CD4-positive, alpha-beta T cell treated with Interleukin-21 for 1 hour (primary cell): ENCODE results near the gene BICC1.

ENCODE experiments used
- DNase-seq: peaks from one replicate; pipeline ENCODE4 v3.0.0-alpha.2; 2020

Gene BICC1

DNA sequence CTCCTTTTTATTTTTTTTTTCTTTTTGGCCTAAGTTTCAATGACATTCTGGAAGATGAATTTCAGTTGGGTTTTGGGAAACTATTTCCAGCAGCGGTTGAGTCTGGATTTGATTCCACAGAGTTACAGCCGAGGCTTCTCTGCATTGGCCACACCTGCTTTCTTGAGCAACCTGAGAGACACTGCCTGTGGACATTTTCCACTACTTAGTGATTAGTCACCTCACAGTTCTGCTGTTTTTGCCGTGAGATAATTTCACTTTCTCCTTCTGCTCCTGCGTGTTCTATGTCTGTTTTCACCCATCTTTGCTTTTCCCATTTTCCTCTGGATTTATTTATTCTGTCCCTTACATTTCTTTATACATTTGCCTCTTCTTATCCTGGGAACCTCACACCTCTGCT is 243.0 kb downstream of the BICC1 start:
- DNase-seq, result no peak

DNA sequence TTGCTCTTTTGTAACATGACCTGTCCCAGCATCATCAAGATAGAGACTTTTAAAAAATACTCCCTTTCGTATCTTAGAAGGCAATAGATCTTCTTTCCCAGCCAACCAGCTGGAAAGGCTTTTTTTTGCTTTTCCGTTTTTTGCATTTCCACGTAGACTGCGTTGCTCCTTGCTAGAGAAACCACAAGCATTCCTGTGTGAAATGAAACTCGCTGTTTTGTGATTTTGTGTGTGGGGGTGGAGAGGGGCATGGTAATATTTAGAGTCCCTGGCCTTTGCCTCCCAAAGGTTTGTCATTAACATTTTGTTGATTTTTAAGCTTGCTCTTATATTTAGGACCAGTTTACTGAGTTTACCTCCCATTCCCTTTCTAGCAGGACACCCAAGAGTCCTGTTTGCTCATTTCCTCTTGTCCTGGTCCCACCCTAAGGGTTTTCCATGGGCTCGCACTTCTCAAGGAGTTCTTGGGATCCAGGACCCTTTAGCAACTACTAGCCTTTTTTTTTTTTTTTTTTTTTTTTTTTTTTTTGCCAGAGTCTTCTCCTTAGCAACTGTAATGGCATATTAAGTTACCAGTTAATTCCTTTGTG is 243.6 kb downstream of the BICC1 start:
- no peak for DNase-seq

DNA sequence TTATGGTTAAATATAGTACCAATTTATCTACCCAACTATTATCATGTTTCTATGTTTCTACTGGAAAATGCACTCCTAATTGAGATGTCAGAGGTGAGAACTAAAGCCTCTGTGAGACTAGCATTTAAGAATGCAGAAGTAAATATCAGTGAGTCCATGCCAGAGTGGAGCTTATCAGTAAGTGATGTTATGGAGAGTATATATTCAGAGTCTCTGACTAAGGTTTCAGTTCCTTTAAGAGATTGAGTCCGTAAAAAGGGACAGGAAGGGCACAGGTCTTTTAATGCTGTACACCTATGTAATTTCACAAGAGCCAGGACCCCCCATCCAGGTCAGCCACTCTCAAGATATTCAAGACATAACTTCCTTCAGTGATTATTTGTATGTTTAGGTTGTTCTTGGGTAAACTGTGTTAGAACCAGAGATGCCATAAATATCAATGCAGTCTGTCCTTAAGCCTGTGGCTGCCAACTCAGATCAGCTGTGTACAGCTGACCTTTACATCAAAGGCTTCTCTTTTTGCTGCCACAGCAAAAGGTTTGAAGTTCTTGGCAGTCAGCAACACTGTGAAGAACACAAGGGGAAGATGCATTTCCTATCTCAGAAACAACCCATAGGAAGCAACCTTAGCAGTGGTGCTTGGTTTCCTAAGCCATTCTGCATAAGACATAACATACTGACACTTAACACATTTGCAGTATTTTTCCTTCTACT is 244.8 kb downstream of the BICC1 start:
- no peak for DNase-seq

DNA sequence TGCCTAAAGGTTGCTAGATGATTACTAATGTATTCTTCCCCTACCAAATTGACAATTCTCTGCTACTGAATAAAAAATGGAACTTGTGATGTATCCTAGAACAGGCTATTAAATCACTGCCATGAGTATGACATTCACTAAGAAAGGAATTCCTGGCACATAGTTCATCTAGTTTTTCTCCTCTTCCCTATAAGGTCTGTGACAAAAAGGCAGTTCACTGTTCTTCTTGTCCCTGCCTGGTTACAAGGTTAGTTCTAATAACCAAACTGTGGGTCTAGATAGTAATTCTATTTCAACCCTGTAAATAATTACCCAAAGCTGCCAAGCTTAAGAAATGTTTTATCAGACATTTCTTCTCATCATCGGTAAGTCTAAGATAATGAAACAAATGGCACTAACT is 245.6 kb downstream of the BICC1 start:
- no peak for DNase-seq

DNA sequence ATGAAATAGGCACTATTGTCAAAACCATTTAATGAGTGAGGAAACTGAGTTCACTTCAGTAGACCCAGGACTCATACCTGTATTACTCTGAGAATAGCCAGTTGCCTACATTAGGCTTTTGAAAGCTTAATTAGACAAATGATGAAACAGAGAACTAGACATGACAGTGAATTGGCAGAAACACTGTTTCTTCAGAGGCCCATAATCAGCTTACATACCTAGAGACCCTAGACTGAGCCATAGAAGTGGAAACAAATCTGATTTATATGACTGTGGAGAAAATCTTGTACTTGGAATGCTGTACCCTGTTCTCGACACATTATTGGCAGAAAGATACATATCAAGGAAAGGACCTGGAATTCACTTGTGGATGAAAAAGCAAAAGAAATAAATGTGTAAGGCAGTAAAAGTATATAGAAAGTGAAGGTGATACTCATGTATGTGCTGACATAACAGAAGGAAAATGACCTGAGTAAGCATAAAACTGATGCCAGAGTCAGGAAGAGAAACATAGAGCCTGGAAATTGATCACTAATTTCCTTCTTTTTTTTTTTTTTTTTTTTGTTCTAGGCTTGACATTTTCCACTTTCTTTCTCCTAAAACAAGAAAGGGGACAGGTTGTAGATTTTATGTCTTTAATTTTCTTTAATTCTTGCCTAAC is 251.5 kb downstream of the BICC1 start:
- no peak for DNase-seq

DNA sequence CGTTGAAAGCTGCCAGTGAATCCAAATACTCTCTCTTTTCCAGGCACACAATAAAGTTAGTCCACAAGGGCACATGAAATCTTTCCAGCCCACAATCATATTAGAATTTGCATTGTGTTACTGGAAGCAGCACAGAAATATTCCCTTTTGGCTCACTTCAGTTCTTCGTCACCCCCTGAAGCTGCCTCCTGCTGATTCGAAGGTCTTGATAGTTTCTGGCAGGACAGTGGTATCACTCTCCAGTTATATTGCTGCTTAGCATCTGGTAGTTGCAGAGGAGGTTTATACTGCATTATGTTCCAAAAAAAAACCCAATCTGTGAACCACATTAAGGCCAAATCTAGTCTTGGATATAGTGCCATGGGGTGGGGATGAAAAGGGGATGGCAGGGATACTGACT is 253.2 kb downstream of the BICC1 start:
- DNase-seq, result no peak

- no peak for DNase-seq
These were observed 255.0 kb downstream of the BICC1 start for GRCh38 chr10:58767652-58768051.

GRCh38 chr10:58771863-58772262 is 259.2 kb downstream of the BICC1 start:
- DNase-seq, result no peak

DNA sequence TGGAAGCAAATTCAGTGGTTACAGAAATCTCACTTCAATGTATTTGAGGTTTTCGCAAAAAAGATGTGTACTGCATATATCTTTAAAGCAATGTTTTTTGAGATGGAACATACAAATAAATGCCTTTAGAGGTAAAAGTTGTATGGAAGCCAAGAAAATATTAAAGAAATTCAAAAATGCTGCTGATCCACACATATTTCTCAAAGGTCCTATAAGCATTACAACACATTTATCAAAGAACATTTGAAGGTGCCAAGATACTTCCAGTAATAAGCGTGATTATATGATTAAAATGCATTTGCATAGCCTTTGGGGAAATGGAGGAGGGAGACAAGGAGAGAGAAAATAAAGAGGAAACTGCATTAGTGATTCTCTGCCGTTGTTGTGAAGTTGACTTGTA is 260.1 kb downstream of the BICC1 start:
- no peak for DNase-seq

DNA sequence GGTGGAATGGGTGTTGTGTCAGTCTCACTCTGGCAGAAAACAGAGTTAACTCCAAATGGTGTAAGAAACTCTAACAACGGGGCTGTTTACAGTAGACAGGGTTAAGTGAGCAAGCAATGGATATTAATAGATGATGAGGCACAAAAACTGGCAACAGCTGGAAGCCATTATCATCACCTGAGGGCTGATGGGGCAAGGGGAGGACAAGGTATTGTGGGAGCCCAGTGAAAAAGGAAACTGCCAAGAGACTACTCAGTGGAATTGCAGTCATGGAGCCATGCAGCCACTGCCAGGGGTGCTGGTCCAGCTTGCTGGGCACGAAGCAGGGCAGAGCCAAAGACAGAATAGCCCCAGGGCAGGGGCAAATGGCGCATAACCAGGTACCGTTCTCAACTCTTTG is 260.7 kb downstream of the BICC1 start:
- no peak for DNase-seq

DNA sequence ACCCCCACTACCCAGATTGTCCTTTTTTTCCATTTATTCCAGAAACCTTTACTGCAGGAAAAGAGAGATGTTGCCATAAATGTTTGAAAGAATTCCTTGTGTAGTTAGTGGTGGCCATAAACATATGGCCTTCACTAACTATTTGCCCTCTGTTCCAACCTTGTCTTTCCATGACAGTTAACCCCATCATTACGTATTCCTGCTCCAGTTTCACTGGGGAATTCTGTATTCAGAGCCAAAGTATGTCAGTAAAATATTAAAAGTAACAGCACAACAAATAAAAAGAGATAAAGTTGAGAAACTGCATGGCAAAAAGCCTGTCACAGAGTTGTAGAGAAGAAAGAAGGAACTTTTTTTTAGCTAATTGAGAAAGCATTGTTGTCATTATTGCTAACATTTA is 261.3 kb downstream of the BICC1 start:
- no peak for DNase-seq

DNA sequence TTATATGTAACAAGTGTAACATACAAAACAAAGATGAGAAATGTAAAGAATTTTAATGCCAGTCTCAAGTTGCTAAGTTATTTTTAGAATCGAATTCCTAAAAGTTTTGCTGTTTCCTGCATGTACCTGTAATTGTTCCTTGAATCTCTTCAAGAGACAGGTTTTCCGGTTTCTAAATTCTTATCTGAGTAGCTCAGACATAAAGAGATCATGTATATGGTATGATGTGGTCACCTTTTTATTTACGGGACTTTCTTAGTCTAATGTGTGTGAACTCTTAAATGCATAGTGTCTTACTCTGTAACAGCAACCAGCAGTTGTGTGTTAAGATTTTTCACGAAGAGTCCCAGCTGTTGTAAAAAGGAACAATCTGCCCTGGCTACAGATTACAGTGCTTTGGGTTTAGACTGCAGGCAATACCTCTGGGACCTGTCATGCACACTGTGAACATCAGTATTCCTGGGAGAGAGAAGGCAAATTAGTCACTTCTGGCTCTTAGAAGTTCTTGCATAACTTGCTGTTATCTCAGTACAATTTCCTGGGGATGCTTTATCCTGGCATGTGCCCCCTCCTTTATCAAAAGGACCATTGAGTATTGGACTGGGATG is 263.4 kb downstream of the BICC1 start:
- no peak for DNase-seq

GRCh38 chr10:58776568-58777318 is 264.1 kb downstream of the BICC1 start:
- DNase-seq, result no peak

DNA sequence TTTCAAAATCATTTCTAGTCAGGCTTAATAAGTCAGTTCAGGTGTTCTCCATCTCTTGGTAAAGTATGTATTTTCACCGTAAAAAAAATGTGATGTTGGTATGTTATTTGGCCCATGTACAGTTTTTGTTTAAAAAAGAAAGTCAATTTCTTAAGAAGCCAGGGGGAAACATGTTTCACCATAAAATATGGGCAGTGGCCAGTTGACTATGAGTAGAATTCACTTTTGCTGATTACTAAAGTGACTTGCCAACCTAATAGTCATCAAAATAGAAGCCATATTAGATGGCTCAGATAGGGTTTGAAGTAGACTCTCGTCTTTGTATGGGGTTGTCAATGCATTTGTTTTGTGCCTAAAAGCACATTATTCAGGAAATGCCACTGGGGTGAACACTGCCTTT is 266.3 kb downstream of the BICC1 start:
- no peak for DNase-seq

DNA sequence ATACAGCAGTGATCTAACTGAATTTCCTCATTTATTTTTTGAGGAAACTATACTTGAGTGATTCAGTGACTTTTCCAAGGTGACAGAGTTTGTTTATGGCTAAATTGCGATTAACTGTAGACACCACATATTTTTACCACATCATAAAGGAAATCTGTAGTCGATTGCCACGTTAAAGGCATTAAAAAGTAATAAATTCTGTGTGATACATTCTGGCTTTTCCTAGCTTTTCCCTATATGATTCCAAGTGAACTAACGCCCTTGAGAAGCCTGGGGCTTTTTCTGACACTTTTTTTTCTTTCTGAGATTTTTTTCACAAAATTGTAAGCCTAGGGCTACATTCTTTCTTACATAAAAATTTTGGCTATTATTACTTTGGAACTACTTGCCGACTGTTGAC is 266.9 kb downstream of the BICC1 start:
- no peak for DNase-seq

DNA sequence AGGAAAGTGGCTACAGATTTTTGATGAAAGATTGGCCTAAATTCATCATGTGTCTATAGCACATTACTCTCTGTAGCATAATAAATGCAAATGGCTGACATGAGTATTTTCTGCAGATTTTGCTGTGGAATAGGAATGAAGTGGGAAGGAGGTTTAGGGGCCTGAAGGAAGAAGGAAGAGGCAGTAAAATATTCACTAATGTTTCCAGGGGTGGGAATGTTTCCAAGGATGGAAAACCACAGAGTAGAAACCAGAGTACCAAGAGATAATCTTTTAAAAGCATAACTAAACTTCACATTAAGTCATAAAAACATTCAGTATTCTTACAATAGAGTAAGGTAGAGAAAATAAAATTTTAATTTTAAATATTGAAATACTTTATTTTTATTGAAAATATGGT is 267.8 kb downstream of the BICC1 start:
- DNase-seq, result no peak

GRCh38 chr10:58781873-58782488 is 269.3 kb downstream of the BICC1 start:
- peak; percentile 22 for DNase-seq

DNA sequence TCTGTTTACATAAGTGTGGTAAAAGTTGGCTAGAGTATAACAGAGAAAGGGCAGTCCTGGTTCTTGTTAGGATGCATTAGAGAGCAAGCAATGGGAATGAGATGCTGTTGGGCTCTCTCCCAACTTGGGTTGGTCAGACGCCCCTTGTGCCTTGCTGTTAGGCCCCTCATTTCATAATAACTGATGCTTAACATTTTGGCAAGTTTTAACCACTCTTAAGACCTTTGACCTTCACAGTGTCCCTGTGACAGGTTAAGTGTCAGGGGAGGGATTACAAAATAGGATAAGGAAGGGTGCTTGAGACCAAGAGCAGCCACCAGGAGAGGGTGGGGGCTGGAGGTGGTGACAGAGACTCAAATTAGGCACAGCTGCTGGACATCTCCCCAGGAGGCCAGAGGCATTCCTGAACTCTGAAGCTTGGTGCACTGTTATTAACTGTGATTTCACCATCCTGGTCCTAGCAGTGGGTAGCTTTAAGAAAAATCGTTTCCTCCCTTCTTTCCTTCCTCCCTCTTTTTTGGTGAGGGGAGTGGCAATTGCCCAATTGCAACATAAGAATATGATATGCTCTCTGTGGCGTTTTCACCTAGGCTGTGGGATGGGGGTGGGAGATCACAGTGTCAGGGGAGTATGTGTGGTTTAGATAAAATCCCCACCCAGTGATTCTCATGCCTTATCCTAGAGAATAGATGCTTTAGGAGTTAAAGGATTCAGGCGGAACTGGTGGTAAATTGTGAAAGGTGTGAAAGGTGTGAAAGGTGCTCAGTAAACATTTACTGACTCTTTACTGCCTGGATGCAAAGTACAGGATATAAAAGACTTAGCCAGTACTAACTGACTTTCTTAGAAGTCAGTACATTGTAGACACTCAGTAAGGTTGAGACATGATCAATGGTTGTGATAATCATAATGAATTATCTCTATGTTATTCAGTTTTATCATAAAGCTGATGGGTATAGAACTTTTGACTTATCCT is 270.5 kb downstream of the BICC1 start:
- DNase-seq, result no peak

DNA sequence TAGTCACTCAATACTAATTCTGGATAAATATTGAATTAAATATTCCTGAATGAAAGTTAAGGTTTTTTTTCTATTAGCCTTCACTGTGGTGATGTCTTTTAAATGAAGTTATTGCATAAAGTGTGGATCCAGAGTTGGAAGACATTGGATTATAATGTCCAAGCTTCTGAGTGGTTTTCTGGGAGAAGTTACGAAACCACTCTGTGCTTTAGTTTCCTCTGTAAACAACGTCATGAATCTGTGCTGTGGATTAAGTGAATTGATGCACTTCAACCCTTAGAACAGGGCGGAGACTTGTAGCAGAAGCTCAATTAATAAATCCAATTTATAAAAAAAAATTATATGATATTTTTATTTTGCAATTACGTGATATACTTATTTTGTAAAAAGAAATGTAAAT is 271.7 kb downstream of the BICC1 start:
- no peak for DNase-seq

GRCh38 chr10:58785354-58785753 is 272.7 kb downstream of the BICC1 start:
- no peak for DNase-seq

DNA sequence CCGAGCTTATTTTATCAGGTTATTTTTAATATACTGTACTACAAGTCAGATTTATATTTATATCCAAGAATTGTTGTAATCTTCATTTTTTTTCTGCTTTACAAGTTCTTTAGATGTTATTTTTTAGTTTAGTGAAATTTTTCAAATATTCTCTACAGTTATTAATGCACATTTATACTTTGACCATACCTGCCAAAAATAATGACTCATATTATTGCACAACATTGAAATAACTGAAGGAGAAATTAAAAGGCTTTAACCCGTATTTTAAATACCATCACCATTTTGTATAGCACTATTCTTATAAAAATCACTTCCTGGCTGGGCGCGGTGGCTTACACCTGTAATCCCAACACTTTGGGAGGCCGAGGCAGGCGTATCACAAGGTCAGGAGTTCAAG is 278.5 kb downstream of the BICC1 start:
- DNase-seq, result no peak

DNA sequence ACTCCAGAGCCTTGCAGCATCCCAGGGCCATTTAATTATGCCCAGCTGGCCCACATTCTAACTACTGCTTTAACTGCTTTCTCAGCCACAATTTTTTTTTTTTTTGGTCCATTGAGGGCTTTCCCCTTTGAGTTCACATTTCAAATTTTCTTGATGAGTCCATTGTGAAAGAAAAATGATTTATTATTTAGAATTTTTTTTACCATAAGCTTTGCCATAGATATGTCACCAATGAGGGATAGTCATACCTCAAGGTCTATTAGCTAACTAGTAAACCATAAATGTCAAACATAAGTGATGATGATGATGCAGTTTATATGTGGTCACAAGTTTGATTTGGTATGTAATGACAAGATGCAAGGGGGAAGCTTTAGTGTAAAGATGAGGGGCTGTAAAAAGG is 282.9 kb downstream of the BICC1 start:
- DNase-seq, result no peak
